Common myeloid progenitor, CD34-positive (primary cell): Measurements from ENCODE around the gene CMC1.

Source experiments
- CTCF ChIA-PET: fragments of 350-600 bp; sonication (Branson Sonifier 250); formaldehyde crosslinking; loops from one replicate; lab custom pipeline; 2021; ENCODE audit warnings: antibody characterized with exemption; lab: Charles Lee
- POLR2A ChIA-PET: fragments of 350-600 bp; sonication (Branson Sonifier 250); formaldehyde crosslinking; loops from one replicate; lab custom pipeline; 2021; ENCODE audit warnings: antibody characterized with exemption; lab: Charles Lee
- DNase-seq, 3 donors: peaks; one replicate each; pipeline versions ENCODE4 v3.0.0 to v3.0.0-alpha.2; 2013
- H3K27ac ChIP-seq, 2 experiments: 1 replicate in 1 of 2; 2 replicates in 1 of 2; pipeline ENCODE4 v1.7.0; 2013; ENCODE audit warnings: inconsistent platforms in 2 of 2, low read length in 2 of 2, mild to moderate bottlenecking in 2 of 2, low read depth in 1 of 2, moderate library complexity in 1 of 2; ENCODE audit not compliant: severe bottlenecking in 2 of 2, insufficient read depth in 1 of 2, poor library complexity in 1 of 2
- H3K27me3 ChIP-seq, 5 experiments: replicated peaks in 2 of 5; 1 replicate in 3 of 5; 2 replicates in 2 of 5; pipeline versions ENCODE4 v1.6.1 to v1.7.0; 2013; ENCODE audit warnings: low read length in 4 of 5, mild to moderate bottlenecking in 2 of 5, moderate library complexity in 2 of 5, inconsistent platforms in 1 of 5; ENCODE audit not compliant: insufficient read depth in 5 of 5, control insufficient read depth in 4 of 5
- H3K36me3 ChIP-seq, 4 experiments: 1 replicate in 2 of 4; 2 replicates in 2 of 4; pipeline versions ENCODE4 v1.6.1 to v1.7.0; 2013; ENCODE audit warnings: low read length in 3 of 4, control low read depth in 1 of 4, mild to moderate bottlenecking in 1 of 4; ENCODE audit not compliant: control insufficient read depth in 4 of 4, insufficient read depth in 4 of 4
- H3K4me1 ChIP-seq, 4 experiments: 1 replicate in 3 of 4; 2 replicates in 1 of 4; pipeline versions ENCODE4 v1.6.1 to v1.7.1; 2013; ENCODE audit warnings: low read length in 3 of 4, mild to moderate bottlenecking in 3 of 4, control low read depth in 1 of 4, inconsistent platforms in 1 of 4, moderate library complexity in 1 of 4; ENCODE audit not compliant: control insufficient read depth in 4 of 4, insufficient read depth in 4 of 4; ENCODE audit errors: control extremely low read depth in 1 of 4
- H3K4me3 ChIP-seq, 7 experiments: 1 replicate in 4 of 7; 2 replicates in 3 of 7; pipeline versions ENCODE4 v1.5.1 to v1.7.0; 2013; ENCODE audit warnings: mild to moderate bottlenecking in 7 of 7, low read length in 6 of 7, moderate library complexity in 6 of 7, inconsistent platforms in 2 of 7, low read depth in 2 of 7, control low read depth in 1 of 7; ENCODE audit not compliant: insufficient read depth in 4 of 7, control insufficient read depth in 1 of 7; ENCODE audit errors: extremely low read depth in 1 of 7
- H3K9me3 ChIP-seq, 5 experiments: 1 replicate in 4 of 5; 2 replicates in 1 of 5; pipeline versions ENCODE4 v1.6.1 to v1.7.1; 2013; ENCODE audit warnings: low read length in 4 of 5, mild to moderate bottlenecking in 2 of 5, inconsistent platforms in 1 of 5, low read depth in 1 of 5, moderate library complexity in 1 of 5; ENCODE audit not compliant: control insufficient read depth in 4 of 5, insufficient read depth in 2 of 5; ENCODE audit errors: control extremely low read depth in 1 of 5
- WGBS: methylation state at CpG from one replicate; pipeline ENCODE4 v1.1.5; 2013; ENCODE audit not compliant: insufficient coverage; 5-methylcytosine and 5-hydroxymethylcytosine counted together

Gene CMC1

DNA sequence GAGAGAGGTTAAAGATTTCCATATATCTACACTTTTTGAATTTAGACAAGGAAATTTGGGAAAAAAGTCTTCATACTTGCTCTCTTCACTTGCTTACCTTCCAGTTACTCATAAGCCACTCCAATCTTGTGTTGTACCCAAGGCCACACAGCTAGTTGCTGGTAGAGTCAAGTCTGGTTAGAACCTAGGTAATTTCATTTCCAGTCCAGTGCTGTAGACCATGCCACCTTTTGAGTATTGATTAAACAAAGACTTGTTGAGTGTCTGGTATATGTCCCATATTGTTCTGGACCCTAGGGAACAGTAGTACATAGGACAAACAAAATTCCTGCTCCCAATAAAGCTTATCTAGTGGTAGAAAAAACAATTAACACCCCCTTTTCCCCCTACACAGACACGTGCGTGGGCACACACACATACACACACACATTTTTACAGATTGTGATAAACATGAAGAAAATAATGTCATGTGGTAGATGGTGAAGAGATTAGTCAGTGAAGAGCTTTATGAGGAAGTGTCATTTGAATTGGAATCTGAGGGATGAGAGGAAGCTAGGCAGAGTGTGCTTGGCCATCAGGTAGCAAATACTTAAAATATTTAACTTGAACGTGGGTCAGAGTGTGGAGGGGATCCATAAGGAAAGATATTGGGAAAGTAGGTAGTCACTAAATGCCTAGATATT lies 2.1 kb downstream of the CMC1 start:
- no peak overlapping the region for H3K4me3 ChIP-seq
- no peaks in the 10 kb centered on the region for H3K9me3 ChIP-seq
- H3K27ac ChIP-seq, result no peak overlapping the region
- H3K27me3 ChIP-seq, result no peaks in the 10 kb centered on the region
- H3K36me3 ChIP-seq, result no peaks in the 10 kb centered on the region
- 63% methylated on average over 1 of the region's 3 CpGs for WGBS
- peaks cover 8 to 23% (median 17%) of the 10 kb centered on the region in 4 experiments for H3K4me1 ChIP-seq
- CTCF ChIA-PET, result interaction anchor here (1.7 kb wide), 1 partner anchor 12 kb away, joined by 3 read pairs; no protein-coding TSS in a partner anchor
- peak in 2 of 3 donors; percentile 50 to 68 for DNase-seq
- POLR2A ChIA-PET, result interaction anchor here (0.5 kb wide), 1 partner anchor 63 kb away, joined by 3 read pairs; no protein-coding TSS in a partner anchor

DNA sequence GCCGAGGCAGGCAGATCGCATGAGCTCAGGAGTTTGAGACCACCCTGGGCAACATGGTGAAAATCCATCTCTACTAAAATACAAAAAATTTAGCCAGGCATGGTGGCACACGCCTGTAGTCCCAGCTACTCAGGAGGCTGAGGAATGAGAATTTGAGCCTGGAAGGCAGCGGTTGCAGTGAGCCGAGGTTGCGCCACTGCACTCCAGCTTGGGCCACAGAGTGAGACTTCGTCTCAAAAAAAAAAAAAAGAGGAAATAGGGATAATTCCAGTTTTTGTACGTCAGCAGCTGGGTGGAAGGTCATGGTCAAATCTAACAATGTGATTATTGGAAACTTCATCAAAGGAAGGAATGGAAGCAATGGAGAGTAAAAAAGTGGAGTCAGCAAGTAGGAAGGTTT lies 3.1 kb downstream of the CMC1 start:
- H3K4me3 ChIP-seq, result no peak overlapping the region
- no peak overlapping the region for H3K27ac ChIP-seq
- H3K4me1 ChIP-seq, result peaks cover 8 to 23% (median 17%) of the 10 kb centered on the region in 4 experiments
- H3K36me3 ChIP-seq, result no peaks in the 10 kb centered on the region
- no peaks in the 10 kb centered on the region for H3K9me3 ChIP-seq
- no peaks in the 10 kb centered on the region for H3K27me3 ChIP-seq
- POLR2A ChIA-PET, result no interaction called here
- WGBS, result 96% methylated on average over 8 of the region's 8 CpGs
- CTCF ChIA-PET, result interaction anchor here (1.7 kb wide), 1 partner anchor 11 kb away, joined by 3 read pairs; no protein-coding TSS in a partner anchor
- DNase-seq, result no peak

DNA sequence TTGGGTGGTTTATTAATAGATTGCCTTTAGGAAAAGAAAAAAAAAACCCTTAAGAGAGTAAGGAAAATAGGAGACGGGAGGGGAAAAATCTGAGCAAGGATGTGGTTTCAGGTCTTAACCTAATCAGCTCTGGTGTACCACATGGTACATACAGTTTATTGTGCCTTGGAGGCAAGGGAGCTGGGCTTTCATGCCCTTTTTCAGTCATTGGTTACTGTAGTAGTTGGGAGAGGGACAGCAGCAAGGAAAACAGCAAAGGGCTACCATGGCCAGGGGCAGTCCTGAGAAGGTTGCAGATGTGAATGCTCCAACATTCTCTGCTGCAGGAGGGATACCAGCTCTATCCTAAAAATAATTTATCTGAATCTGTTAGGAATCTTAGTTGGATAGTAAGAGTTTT lies 5.9 kb downstream of the CMC1 start:
- H3K4me3 ChIP-seq, result no peak overlapping the region
- CTCF ChIA-PET, result no interaction called here
- WGBS, result 67% methylated on average over 1 of the region's 1 CpG
- no peak overlapping the region for H3K27ac ChIP-seq
- no peak for DNase-seq
- H3K4me1 ChIP-seq, result peaks cover 0 to 25% (median 14%) of the 10 kb centered on the region in 4 experiments
- no peaks in the 10 kb centered on the region for H3K36me3 ChIP-seq
- no peaks in the 10 kb centered on the region for H3K9me3 ChIP-seq
- no peaks in the 10 kb centered on the region for H3K27me3 ChIP-seq
- POLR2A ChIA-PET, result no interaction called here

DNA sequence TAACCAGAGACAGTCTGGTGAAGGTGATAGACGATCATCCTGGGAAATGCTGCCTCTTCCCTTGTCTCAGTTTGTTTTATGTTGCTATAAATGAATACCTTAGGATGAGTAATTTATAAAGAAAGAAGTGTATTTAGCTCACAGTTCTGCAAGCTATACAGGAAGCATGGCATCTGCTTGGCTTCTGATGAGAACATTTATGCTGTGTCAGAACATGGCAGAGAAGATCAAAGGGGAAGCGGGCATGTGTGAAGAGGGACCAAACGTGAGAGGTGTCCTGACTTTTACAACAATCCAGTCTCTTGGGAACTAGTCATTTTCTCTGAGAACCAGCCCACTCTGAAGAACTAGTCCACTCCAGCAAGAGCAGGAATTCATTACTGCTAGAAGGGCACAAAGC lies 9.6 kb downstream of the CMC1 start:
- H3K27me3 ChIP-seq, result no peaks in the 10 kb centered on the region
- no peak overlapping the region for H3K4me3 ChIP-seq
- CTCF ChIA-PET, result no interaction called here
- POLR2A ChIA-PET, result no interaction called here
- peak in 2 of 3 donors; percentile 45 to 50 for DNase-seq
- peaks cover 0 to 17% (median 8%) of the 10 kb centered on the region in 4 experiments for H3K4me1 ChIP-seq
- no peaks in the 10 kb centered on the region for H3K9me3 ChIP-seq
- H3K36me3 ChIP-seq, result no peaks in the 10 kb centered on the region
- 54% methylated on average over 3 of the region's 3 CpGs for WGBS
- H3K27ac ChIP-seq, result no peak overlapping the region

DNA sequence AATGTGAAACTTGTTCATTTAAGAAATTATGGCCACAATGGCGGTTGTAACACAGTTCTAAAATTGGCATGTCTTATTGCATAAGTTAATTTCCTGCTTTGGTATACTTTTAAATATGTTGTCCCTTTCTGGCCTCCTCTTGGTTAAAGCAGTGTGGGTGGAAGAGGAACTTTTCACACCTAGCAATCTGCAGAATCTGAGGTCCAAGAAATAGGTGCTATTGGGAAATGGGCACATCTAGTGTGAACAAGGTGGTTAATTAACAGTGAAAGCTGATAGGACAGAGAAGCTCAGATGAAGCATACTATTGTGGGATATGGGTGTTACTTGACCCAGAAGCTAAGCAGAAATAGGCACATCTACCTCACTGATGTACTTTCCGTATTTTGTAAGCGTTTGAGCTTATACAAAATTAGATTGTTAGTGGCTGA lies 10.6 kb downstream of the CMC1 start:
- no peaks in the 10 kb centered on the region for H3K27me3 ChIP-seq
- no peak overlapping the region for H3K27ac ChIP-seq
- H3K4me1 ChIP-seq, result peaks cover 0 to 17% (median 8%) of the 10 kb centered on the region in 4 experiments
- ChIA-PET POLR2A (no interaction called here), CTCF (interaction anchor here (0.8 kb wide), 1 partner anchor 14 kb away, joined by 3 read pairs; no protein-coding TSS in a partner anchor)
- no peak for DNase-seq
- WGBS, result 100% methylated on average over 3 of the region's 3 CpGs
- H3K36me3 ChIP-seq, result no peaks in the 10 kb centered on the region
- H3K4me3 ChIP-seq, result no peak overlapping the region
- no peaks in the 10 kb centered on the region for H3K9me3 ChIP-seq

DNA sequence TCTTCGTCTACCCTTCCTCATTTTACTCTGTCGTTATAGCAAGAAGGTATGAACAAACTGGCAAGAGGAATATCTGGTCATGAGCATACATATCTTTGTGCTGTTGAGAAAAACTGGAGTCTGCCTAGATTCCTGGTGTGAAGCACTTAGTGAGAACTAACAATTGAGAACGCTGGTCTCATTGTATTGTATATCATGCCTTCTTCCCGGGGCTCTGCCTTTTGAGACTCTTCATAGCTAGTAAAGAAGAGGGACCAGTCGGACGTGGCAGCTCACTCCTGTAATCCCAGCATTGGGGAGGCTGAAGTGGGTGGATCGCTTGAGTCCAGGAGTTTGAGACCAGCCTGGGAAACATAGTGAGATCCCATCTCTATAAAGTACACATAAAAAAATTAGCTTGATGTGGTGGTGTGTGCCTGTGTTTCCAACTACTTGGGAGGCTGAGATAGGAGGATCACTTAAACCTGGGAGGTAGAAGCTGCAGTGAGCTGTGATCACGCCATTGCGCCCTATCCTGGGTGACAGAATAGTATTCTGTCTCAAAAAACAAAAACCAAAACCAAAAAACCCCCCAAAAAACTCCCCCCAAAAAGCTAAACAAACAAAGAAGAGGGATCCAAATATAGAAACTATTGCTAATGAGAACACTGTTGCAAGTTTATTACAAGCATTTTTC lies 11.8 kb downstream of the CMC1 start:
- Histone ChIP-seq H3K27ac (no peak overlapping the region), H3K27me3 (no peaks in the 10 kb centered on the region), H3K4me1 (peaks cover 0 to 17% (median 8%) of the 10 kb centered on the region in 4 experiments), H3K36me3 (no peaks in the 10 kb centered on the region), H3K9me3 (no peaks in the 10 kb centered on the region), H3K4me3 (no peak overlapping the region)
- ChIA-PET POLR2A (no interaction called here), CTCF (no interaction called here)
- no peak for DNase-seq
- 100% methylated on average over 3 of the region's 9 CpGs for WGBS

DNA sequence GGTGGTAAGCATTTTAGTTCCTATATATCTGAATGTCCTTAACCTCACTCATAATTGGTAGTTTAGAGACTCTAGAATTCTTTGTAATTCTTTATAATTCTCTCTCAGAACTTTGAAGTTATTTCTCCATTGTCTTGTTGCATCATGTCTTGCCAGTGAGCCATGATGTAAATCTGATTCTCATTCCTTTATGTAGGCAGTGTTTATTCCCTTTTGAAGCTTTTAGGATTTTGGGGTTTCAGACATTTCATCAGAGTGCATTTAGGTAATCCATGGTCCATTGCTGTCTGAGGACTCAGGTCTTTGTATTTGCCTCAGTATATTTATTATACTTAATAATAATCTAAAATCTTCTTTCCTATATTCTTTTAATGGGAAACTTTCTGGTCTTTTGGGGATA lies 20.6 kb downstream of the CMC1 start:
- CTCF ChIA-PET, result no interaction called here
- no peak for DNase-seq
- Histone ChIP-seq H3K27ac (no peak overlapping the region), H3K4me3 (no peak overlapping the region), H3K9me3 (no peaks in the 10 kb centered on the region), H3K36me3 (peaks cover 3 to 12% (median 5%) of the 10 kb centered on the region in 4 experiments), H3K4me1 (no peaks in the 10 kb centered on the region), H3K27me3 (no peaks in the 10 kb centered on the region)
- POLR2A ChIA-PET, result no interaction called here
